HepG2 (cell line): ENCODE data around the gene KLHL21. TPM values are rescaled to one million over a fixed set of nuclear protein-coding genes. Genes with fewer than 3 reads are reported as not detected.

Source experiments
- ERF ChIP-seq: IDR thresholded peaks from 2 replicates; pipeline ENCODE4 v1.6.1; 2018; ENCODE audit warnings: missing biosample characterization, missing genetic modification reagents
- EZH2 ChIP-seq: conservative IDR thresholded peaks from 2 replicates; pipeline ENCODE4 v1.6.1; 2012; ENCODE audit warnings: mild to moderate bottlenecking, low read depth, low read length, moderate library complexity
- FOXC1 ChIP-seq: sonication (generic); formaldehyde crosslinking; IDR thresholded peaks from 2 replicates; pipeline ENCODE4 v1.8.0; 2022; ENCODE audit warnings: mild to moderate bottlenecking, missing genetic modification reagents, borderline replicate concordance
- HNRNPL ChIP-seq: fragments of 200-400 bp; formaldehyde crosslinking; IDR thresholded peaks from 2 replicates; pipeline ENCODE4 v1.6.1; 2017; ENCODE audit warnings: mild to moderate bottlenecking, low read depth, low read length
- IKZF5 ChIP-seq: IDR thresholded peaks from 2 replicates; pipeline ENCODE4 v1.6.1; 2018; ENCODE audit warnings: missing genetic modification reagents, mild to moderate bottlenecking, missing compliant biosample characterization
- MEF2D ChIP-seq: sonication (generic); formaldehyde crosslinking; IDR thresholded peaks from 2 replicates; pipeline ENCODE4 v1.5.1; 2020; ENCODE audit warnings: mild to moderate bottlenecking, missing genetic modification reagents
- NFAT5 ChIP-seq: sonication (generic); formaldehyde crosslinking; IDR thresholded peaks from 2 replicates; pipeline ENCODE4 v1.4.0; 2020; ENCODE audit warnings: missing genetic modification reagents
- PREB ChIP-seq: sonication (generic); formaldehyde crosslinking; IDR thresholded peaks from 2 replicates; pipeline ENCODE4 v1.4.0; 2020; ENCODE audit warnings: missing genetic modification reagents
- SALL1 ChIP-seq: sonication (generic); formaldehyde crosslinking; IDR thresholded peaks from 2 replicates; pipeline ENCODE4 v1.8.0; 2022; ENCODE audit warnings: mild to moderate bottlenecking, missing genetic modification reagents
- SP2 ChIP-seq: sonication (generic); formaldehyde crosslinking; IDR thresholded peaks from 2 replicates; pipeline ENCODE4 v1.5.1; 2020; ENCODE audit warnings: mild to moderate bottlenecking, missing genetic modification reagents
- TCF7L2 ChIP-seq: IDR thresholded peaks from 2 replicates; pipeline ENCODE4 v1.6.1; 2011; ENCODE audit warnings: mild to moderate bottlenecking, low read depth, low read length, moderate library complexity
- TFAP4 ChIP-seq: sonication (generic); IDR thresholded peaks from 2 replicates; pipeline ENCODE4 v1.6.1; 2016; ENCODE audit warnings: low read depth, borderline replicate concordance
- ZBTB38 ChIP-seq: sonication (generic); formaldehyde crosslinking; IDR thresholded peaks from 2 replicates; pipeline ENCODE4 v1.5.1; 2020; ENCODE audit warnings: mild to moderate bottlenecking, missing genetic modification reagents
- ZMYM3 ChIP-seq: sonication (generic); formaldehyde crosslinking; IDR thresholded peaks from 2 replicates; pipeline ENCODE4 v1.5.1; 2020; ENCODE audit warnings: mild to moderate bottlenecking, missing genetic modification reagents
- ZNF441 ChIP-seq: sonication (generic); formaldehyde crosslinking; IDR thresholded peaks from 2 replicates; pipeline ENCODE4 v1.7.0; 2021; ENCODE audit warnings: missing genetic modification reagents, borderline replicate concordance
- ZNF674 ChIP-seq: sonication (generic); formaldehyde crosslinking; IDR thresholded peaks from 2 replicates; pipeline ENCODE4 v1.5.0; 2020; ENCODE audit warnings: low read depth, mild to moderate bottlenecking, missing genetic modification reagents
- ZNF780A ChIP-seq: sonication (generic); formaldehyde crosslinking; IDR thresholded peaks from 2 replicates; pipeline ENCODE4 v1.8.0; 2022; ENCODE audit warnings: mild to moderate bottlenecking, missing genetic modification reagents, moderate library complexity
- polyA plus RNA-seq, 8 experiments: library from polyadenylated mRNA; depleted of rRNA in 3 of 8; stranded (reverse) in 7 of 8; unstranded in 1 of 8; fragments of >200 nt; fragmentation: Illumina TruSeq in 4 of 8; extraction: Trizol in 4 of 8; gene quantifications; 2 replicates each; pipeline versions ENCODE4 v1.2.1 to v1.2.3, GENCODE V29; 2011 to 2016; ENCODE audit warnings: low read depth in 4 of 8, missing spikeins in 1 of 8, mixed read lengths in 1 of 8; ENCODE audit not compliant: insufficient read depth in 1 of 8
- total RNA-seq, 5 experiments: library from RNA; depleted of rRNA; stranded (reverse); fragments of >200 nt; fragmentation: Illumina TruSeq; extraction: Trizol; gene quantifications; 2 replicates each; pipeline ENCODE4 v1.2.3, GENCODE V29; 2016; ENCODE audit warnings: low read depth in 1 of 5

The KLHL21 gene
- total and polyA plus RNA-seq, 2 of the 13 experiments (the other 11 are each of a cell fraction or from before 2014, with no cell fraction given), result 14.8 to 25.0 TPM

- TF ChIP-seq NFAT5 (CRISPR knock-in tag) (no peak), IKZF5 (peak; percentile 48; the same call in 1 of the 2 replicates), SALL1 (CRISPR knock-in tag) (no peak), ZNF780A (CRISPR knock-in tag) (no peak), ZNF674 (no peak), ZNF441 (CRISPR knock-in tag) (peak; percentile 77; the same call in 1 of the 2 replicates), PREB (no peak), ZMYM3 (CRISPR knock-in tag) (no peak), TFAP4 (peak; percentile 37; the same call in 1 of the 2 replicates), SP2 (CRISPR knock-in tag) (peak; percentile 79), FOXC1 (0 out of 2 replicates have a peak, but pooled peaks have one; percentile 23), ERF (CRISPR knock-in tag) (no peak), HNRNPL (no peak), EZH2 (no peak), ZBTB38 (CRISPR knock-in tag) (peak; percentile 28; the same call in 1 of the 2 replicates), TCF7L2 (no peak), MEF2D (CRISPR knock-in tag) (no peak)
Measured at GRCh38 chr1:6613361-6614018, 10.8 kb upstream of the KLHL21 start, which contains the start of gene PHF13 (continued).
